K562 (cell line): ENCODE data around the gene B2M. TPM values are rescaled to one million over a fixed set of nuclear protein-coding genes. Genes with fewer than 3 reads are reported as not detected.

Source experiments
- BRD4 ChIP-seq: fragments of 200-600 bp; sonication (generic); IDR thresholded peaks from 2 replicates; pipeline ENCODE4 v1.6.1; 2017; ENCODE audit warnings: inconsistent platforms
- C11orf30 ChIP-seq: fragments of 450-650 bp; IDR thresholded peaks from 2 replicates; pipeline ENCODE4 v1.6.1; 2016; ENCODE audit warnings: low read depth, mild to moderate bottlenecking
- CBFA2T3 ChIP-seq: fragments of 450-650 bp; IDR thresholded peaks from 2 replicates; pipeline ENCODE4 v1.6.1; 2017
- CCNT2 ChIP-seq: IDR thresholded peaks from 2 replicates; pipeline ENCODE4 v1.6.1; 2011; ENCODE audit warnings: borderline replicate concordance, low read depth, mild to moderate bottlenecking, moderate library complexity, mixed read lengths, low read length; ENCODE audit not compliant: insufficient read length; ENCODE audit errors: extremely low read depth
- CEBPZ ChIP-seq: fragments of 150-350 bp; IDR thresholded peaks from 2 replicates; pipeline ENCODE4 v1.6.1; 2014; ENCODE audit warnings: low read depth, mild to moderate bottlenecking, low read length, borderline replicate concordance
- CTBP1 ChIP-seq: fragments of 450-650 bp; IDR thresholded peaks from 2 replicates; pipeline ENCODE4 v1.6.1; 2016; ENCODE audit warnings: borderline replicate concordance
- DIDO1 ChIP-seq: fragments of 450-650 bp; IDR thresholded peaks from 2 replicates; pipeline ENCODE4 v1.6.1; 2016; ENCODE audit warnings: low read depth, missing biosample characterization, missing genetic modification characterization
- EZH2 ChIP-seq: IDR thresholded peaks from 2 replicates; pipeline ENCODE4 v1.6.1; 2012; ENCODE audit warnings: low read depth, mild to moderate bottlenecking, inconsistent platforms, low read length, borderline replicate concordance
- HBP1 ChIP-seq: fragments of 450-650 bp; formaldehyde crosslinking; IDR thresholded peaks from 2 replicates; pipeline ENCODE4 v1.4.0; 2022; ENCODE audit warnings: missing genetic modification characterization
- IRF1 ChIP-seq: sonication (generic); formaldehyde crosslinking; IDR thresholded peaks from 2 replicates; pipeline ENCODE4 v1.8.0; 2022; ENCODE audit warnings: missing genetic modification reagents, mild to moderate bottlenecking, borderline replicate concordance
- JUNB ChIP-seq: fragments of 450-650 bp; formaldehyde crosslinking; conservative IDR thresholded peaks from 2 replicates; pipeline ENCODE4 v1.4.0; 2020; ENCODE audit warnings: mild to moderate bottlenecking
- KDM4B ChIP-seq, 2 experiments: fragments of 450-650 bp in 1 of 2; sonication (generic) in 1 of 2; IDR thresholded peaks; 2 replicates each; pipeline ENCODE4 v1.6.1; 2016 to 2017; ENCODE audit warnings: borderline replicate concordance in 2 of 2, antibody characterized with exemption in 1 of 2, low read depth in 1 of 2, mild to moderate bottlenecking in 1 of 2
- MAFG ChIP-seq: fragments of 450-650 bp; conservative IDR thresholded peaks from 2 replicates; pipeline ENCODE4 v1.6.1; 2016; ENCODE audit warnings: missing genetic modification characterization, missing compliant biosample characterization
- MIER1 ChIP-seq: fragments of 450-650 bp; IDR thresholded peaks from 2 replicates; pipeline ENCODE4 v1.6.1; 2016; ENCODE audit warnings: antibody characterized with exemption, mild to moderate bottlenecking, low read depth
- POLR2AphosphoS2 ChIP-seq: IDR thresholded peaks from 2 replicates; pipeline ENCODE4 v1.6.1; 2012; ENCODE audit warnings: low read length, improper control_type of control experiment
- POU5F1 ChIP-seq: fragments of 150-350 bp; IDR thresholded peaks from 2 replicates; pipeline ENCODE4 v1.6.1; 2014; ENCODE audit warnings: borderline replicate concordance, low read length, low read depth, mild to moderate bottlenecking; ENCODE audit not compliant: partially characterized antibody
- PREB ChIP-seq: sonication (generic); formaldehyde crosslinking; IDR thresholded peaks from 2 replicates; pipeline ENCODE4 v1.8.1; 2023; ENCODE audit warnings: mild to moderate bottlenecking, missing genetic modification reagents
- PTTG1 ChIP-seq: fragments of 450-650 bp; IDR thresholded peaks from 2 replicates; pipeline ENCODE4 v1.6.1; 2016; ENCODE audit warnings: low read depth, mild to moderate bottlenecking, missing genetic modification characterization, missing compliant biosample characterization
- RBBP5 ChIP-seq: fragments of 200-600 bp; sonication (generic); IDR thresholded peaks from 2 replicates; pipeline ENCODE4 v1.6.1; 2012; ENCODE audit warnings: borderline replicate concordance, mild to moderate bottlenecking, low read length, control low read depth, inconsistent platforms; ENCODE audit not compliant: insufficient read depth, poor library complexity, severe bottlenecking
- SRSF7 ChIP-seq: fragments of 200-400 bp; formaldehyde crosslinking; optimal IDR thresholded peaks from 2 replicates; pipeline ENCODE3; 2017; ENCODE audit warnings: mild to moderate bottlenecking, low read depth, low read length
- ZNF584 ChIP-seq: fragments of 200-800 bp; sonication (Bioruptor generic); IDR thresholded peaks from 2 replicates; pipeline ENCODE4 v1.6.1; 2016; ENCODE audit warnings: low read depth, mild to moderate bottlenecking, missing genetic modification characterization, missing compliant biosample characterization
- polyA plus RNA-seq, 8 experiments: library from polyadenylated mRNA; depleted of rRNA in 4 of 8; stranded (reverse) in 5 of 8; unstranded in 3 of 8; fragments of >200 nt; fragmentation: Nextera tagmentation in 2 of 8; fragmentation: Illumina TruSeq in 1 of 8; extraction: Ambion mirVana in 2 of 8; extraction: Trizol in 1 of 8; gene quantifications; 2 replicates each; pipeline versions ENCODE4 v1.2.1 to v1.2.3, GENCODE V29; 2011 to 2014; ENCODE audit warnings: inconsistent platforms in 1 of 8, missing spikeins in 1 of 8
- total RNA-seq, 7 experiments: library from RNA; depleted of rRNA in 6 of 7; stranded (reverse); fragments of >200 nt in 6 of 7; fragmentation: Illumina TruSeq in 2 of 7; extraction: Trizol in 2 of 7; gene quantifications; 2 replicates each; pipeline versions ENCODE4 v1.2.1 to v1.2.3, GENCODE V29; 2011 to 2021; ENCODE audit warnings: low replicate concordance in 1 of 7

The B2M gene
- total and polyA plus RNA-seq, 9 of the 15 experiments (the other 6 are each of a cell fraction or from before 2014, with no cell fraction given) = 460 to 3,138 (median 1,032) TPM

GRCh38 chr15:44728576-44729407 lies 17.5 kb downstream of the B2M start (continued):
- TF ChIP-seq HBP1 = no peak
- TF ChIP-seq PREB = peak; percentile 89; the same call in 1 of the 2 replicates
- TF ChIP-seq PTTG1 (tag) = no peak
- TF ChIP-seq KDM4B (IDR thresholded peaks at IDR 0.05; ENCODE audit: borderline replicate concordance in 2 of 2, low read depth in 1 of 2) = no peak
- TF ChIP-seq C11orf30 = peak; percentile 87
- peak; percentile 73 for TF ChIP-seq RBBP5
- peak; percentile 75 for TF ChIP-seq CBFA2T3
- no peak for TF ChIP-seq JUNB (CRISPR knock-in tag)
- peak; percentile 83 for TF ChIP-seq CTBP1
- TF ChIP-seq DIDO1 = no peak
- TF ChIP-seq CEBPZ = no peak
- TF ChIP-seq MAFG = peak; percentile 81
- TF ChIP-seq MIER1 = 0 out of 2 replicates have a peak, but pooled peaks have one; percentile 33
- no peak for TF ChIP-seq POLR2AphosphoS2
- no peak for TF ChIP-seq EZH2
- TF ChIP-seq BRD4 = no peak
- TF ChIP-seq ZNF584 = peak; percentile 18; the same call in 1 of the 2 replicates
- TF ChIP-seq CCNT2 = no peak
- TF ChIP-seq SRSF7 = no peak
- no peak for TF ChIP-seq POU5F1
- TF ChIP-seq IRF1 = no peak
